NCI-H2107 treated with DMSO at 0.1 percent for 48 hours (cell line): ENCODE results near the gene DCDC2C.

ENCODE experiments used
- DNase-seq: peaks from one replicate; lab custom pipeline; 2025; ENCODE audit not compliant: unreplicated experiment; lab: John Stamatoyannopoulos, UW

DCDC2C gene

GRCh38 chr2:3742743-3743508 is 39.6 kb downstream of the DCDC2C start:
- no peak for DNase-seq

GRCh38 chr2:3743951-3744555 is 40.7 kb downstream of the DCDC2C start:
- DNase-seq, result no peak

- no peak for DNase-seq
Observed at GRCh38 chr2:3745920-3746319, 42.5 kb downstream of the DCDC2C start.

- DNase-seq, result no peak
Observed at GRCh38 chr2:3747032-3747654, 43.8 kb downstream of the DCDC2C start.

GRCh38 chr2:3747826-3748225 is 44.5 kb downstream of the DCDC2C start:
- DNase-seq, result no peak

GRCh38 chr2:3749201-3749600 is 45.8 kb downstream of the DCDC2C start:
- no peak for DNase-seq

GRCh38 chr2:3751251-3751650 is 47.9 kb downstream of the DCDC2C start:
- DNase-seq, result no peak

GRCh38 chr2:3751806-3752205 is 48.4 kb downstream of the DCDC2C start:
- DNase-seq, result no peak

GRCh38 chr2:3752376-3752775 is 49.0 kb downstream of the DCDC2C start:
- DNase-seq, result no peak

GRCh38 chr2:3753561-3753960 is 50.2 kb downstream of the DCDC2C start:
- DNase-seq, result no peak

GRCh38 chr2:3754280-3754679 is 50.9 kb downstream of the DCDC2C start:
- DNase-seq, result no peak

- no peak for DNase-seq
Observed at GRCh38 chr2:3754795-3755194, 51.4 kb downstream of the DCDC2C start.

- no peak for DNase-seq
Observed at GRCh38 chr2:3755277-3755676, 51.9 kb downstream of the DCDC2C start.

GRCh38 chr2:3756306-3756705 is 52.9 kb downstream of the DCDC2C start:
- DNase-seq, result peak; percentile 88

GRCh38 chr2:3758906-3759305 is 55.5 kb downstream of the DCDC2C start:
- DNase-seq, result no peak

GRCh38 chr2:3759331-3759730 is 56.0 kb downstream of the DCDC2C start:
- no peak for DNase-seq

- DNase-seq, result no peak
Observed at GRCh38 chr2:3759761-3760160, 56.4 kb downstream of the DCDC2C start.

- no peak for DNase-seq
Observed at GRCh38 chr2:3761272-3761671, 57.9 kb downstream of the DCDC2C start.

GRCh38 chr2:3762771-3763447 is 59.5 kb downstream of the DCDC2C start:
- DNase-seq, result no peak

GRCh38 chr2:3766824-3767223 is 63.4 kb downstream of the DCDC2C start:
- DNase-seq, result no peak

- no peak for DNase-seq
Observed at GRCh38 chr2:3768960-3769765, 65.8 kb downstream of the DCDC2C start.
